HG03196 (cell line): Measurements from ENCODE around the gene ABLIM2.

Source experiments
- ATAC-seq: cut with Tn5 transposase; IDR thresholded peaks from one replicate; pipeline ENCODE4 v1.9.1; 2021; ENCODE audit not compliant: unreplicated experiment

Gene ABLIM2

DNA sequence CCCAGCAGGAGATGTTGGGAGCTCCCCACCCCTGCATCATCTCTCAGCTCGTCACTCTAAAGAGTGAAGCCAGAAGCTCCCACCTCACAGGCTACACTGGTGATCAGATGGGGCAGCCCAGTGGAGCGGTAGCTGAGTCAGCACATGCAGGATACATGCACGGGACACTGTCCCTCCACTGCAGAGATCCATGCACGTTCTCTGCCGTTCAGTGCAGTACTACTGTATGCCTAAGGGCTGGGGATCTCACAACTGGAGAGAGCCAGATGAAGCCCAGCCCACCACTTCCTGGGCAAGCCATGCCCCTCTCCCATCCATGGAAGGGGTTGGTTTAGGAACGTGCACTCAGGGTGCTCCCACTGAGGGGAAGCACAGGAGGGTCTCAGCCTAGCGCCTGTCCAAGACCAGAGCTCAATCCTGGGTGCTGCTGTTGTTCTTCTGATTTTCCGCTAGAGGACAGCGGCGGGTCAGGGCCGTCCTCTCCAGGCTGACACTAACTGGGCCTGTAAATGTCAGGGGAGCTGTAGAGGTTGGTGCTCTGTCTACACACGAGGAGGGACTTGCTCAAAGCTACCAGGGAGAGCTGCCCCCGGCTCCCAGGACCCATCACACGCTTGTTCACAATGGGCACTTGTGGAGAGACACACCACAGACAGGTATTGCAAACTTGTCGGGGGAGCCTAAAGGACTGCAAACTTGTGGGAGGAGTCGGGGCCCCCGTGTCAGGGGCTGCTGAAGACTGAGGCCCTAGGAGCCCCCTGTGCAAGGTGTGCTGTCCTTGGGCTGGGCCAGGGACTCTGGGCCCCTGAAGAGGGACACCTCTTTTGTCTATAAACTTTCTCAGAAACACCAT is 18.2 kb upstream of the ABLIM2 start:
- ATAC-seq = peak; percentile 67

DNA sequence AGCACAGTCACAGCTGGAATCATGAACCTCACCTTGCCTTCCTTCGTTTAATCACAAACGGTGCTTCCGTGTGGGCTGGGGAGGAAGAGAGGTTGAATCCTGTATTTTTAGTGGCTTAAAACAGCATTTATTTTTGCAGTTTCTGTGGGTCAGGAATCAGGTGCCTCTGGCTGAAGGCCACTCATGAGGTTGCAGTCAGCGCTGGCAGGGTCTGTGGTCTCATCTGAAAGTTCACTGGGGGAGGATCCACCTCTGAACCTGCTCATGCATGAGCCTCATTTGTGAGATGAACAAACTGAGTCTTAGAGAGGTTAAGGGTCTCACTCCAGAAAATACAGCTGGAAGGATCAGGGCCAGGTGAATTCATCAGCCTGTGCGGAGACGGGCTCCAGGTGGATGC is 17.1 kb upstream of the ABLIM2 start:
- no peak for ATAC-seq

GRCh38 chr4:8174970-8175369 is 16.4 kb upstream of the ABLIM2 start:
- no peak for ATAC-seq

DNA sequence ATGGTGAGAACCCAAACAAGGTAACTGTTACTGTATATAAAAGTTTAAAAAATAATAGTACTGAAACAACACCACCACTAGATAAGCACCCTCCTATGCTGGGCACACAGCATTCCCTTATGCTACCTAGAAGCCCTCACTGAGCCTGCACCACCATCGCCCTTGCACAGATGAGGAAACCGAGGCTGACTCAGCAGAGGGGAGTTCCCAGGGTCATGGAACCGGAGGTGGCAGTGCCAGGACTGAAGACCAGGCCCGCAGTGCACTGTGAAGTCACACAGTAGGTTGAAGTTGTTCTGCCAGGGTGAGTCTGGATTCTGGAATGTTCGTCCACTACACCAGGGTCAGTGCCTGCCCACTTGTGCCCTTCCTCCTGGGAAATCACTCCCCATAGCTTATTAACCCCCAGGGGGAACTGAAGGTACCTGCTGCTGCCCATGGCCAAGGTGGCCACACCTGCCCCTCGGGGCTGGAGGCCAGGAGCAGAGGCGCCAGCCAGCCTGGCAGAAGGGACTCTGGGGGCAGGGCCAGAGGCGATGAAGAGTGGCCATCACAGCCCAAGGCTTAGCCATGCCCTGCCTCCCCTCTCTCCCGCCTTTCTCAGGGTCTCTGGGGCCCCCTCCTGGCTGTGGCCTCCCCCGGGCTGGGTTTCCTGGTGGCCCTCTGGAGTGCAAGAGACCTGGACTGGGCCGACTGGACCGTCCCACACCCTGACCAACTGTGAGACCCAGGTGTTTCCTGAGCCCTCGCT is 15.1 kb upstream of the ABLIM2 start:
- no peak for ATAC-seq

GRCh38 chr4:8171984-8172924 is 13.6 kb upstream of the ABLIM2 start:
- ATAC-seq = peak; percentile 52

DNA sequence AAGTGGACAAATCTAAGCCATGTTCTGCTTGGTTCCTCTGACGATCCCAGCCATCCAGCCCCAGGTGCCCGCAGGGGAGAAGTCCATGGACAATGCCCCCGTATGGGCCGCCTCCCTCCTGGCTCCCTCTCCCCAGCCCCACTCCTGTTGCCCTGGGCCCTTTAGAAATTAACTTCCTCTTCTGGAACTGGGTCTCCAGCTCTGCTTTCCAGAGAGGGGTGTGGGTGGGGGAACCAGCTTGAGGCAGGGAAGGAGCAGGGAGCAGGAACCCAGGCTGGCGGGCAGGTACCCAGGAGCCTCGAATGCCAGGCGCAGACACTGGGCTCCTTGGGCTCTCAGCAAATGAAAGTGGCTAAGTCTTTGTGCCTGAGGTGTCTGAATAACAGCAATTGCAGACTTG is 12.7 kb upstream of the ABLIM2 start:
- no peak for ATAC-seq

- ATAC-seq = no peak
Measured at GRCh38 chr4:8170341-8170740, 11.7 kb upstream of the ABLIM2 start.

- no peak for ATAC-seq
Measured at GRCh38 chr4:8169763-8170162, 11.2 kb upstream of the ABLIM2 start.

- no peak for ATAC-seq
Measured at GRCh38 chr4:8168832-8169598, 10.4 kb upstream of the ABLIM2 start.

DNA sequence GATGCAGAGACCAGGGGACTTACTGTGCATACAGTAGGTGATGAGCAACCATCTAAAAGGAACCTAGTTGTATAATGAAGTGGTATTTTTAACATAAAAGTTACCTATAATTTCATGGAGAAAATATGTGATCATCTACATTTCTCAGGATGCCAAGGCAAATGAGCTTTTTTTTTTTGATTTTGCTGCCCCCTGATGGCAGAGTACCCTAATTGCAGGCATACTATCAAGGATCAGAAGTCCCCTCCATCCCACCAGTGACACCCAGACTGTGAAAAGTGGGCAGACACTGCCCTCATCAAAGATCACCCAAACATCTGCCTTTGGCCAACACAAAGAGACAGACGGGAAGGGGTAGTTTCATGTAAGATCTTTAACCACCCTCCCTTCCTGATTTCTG is 9.6 kb upstream of the ABLIM2 start:
- no peak for ATAC-seq

- ATAC-seq = no peak
Measured at GRCh38 chr4:8167815-8168214, 9.2 kb upstream of the ABLIM2 start.

DNA sequence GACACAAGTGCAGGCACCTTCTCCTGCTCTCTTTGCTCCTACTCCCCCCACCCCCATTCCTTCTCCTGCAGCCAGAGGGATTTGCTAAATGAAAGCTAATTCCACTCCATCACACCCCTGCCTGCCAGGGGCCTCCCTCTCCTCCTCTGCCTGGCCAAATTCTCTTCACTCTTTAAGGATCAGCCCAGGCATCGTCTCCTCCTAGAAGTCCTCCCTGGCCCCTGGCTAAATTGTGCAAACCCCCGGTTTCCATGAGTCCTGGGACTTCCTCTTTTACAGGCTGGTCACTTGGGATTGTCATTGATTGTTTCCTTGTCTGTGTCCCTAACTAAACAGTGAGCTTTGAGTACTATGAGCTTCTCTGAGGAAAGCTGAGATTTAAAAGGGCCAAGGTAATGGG is 8.7 kb upstream of the ABLIM2 start:
- ATAC-seq = no peak

GRCh38 chr4:8165374-8165896 is 6.8 kb upstream of the ABLIM2 start:
- ATAC-seq = no peak

- no peak for ATAC-seq
Measured at GRCh38 chr4:8164687-8165086, 6.1 kb upstream of the ABLIM2 start.

GRCh38 chr4:8164194-8164565 is 5.6 kb upstream of the ABLIM2 start:
- no peak for ATAC-seq

GRCh38 chr4:8163436-8164193 is 5.0 kb upstream of the ABLIM2 start:
- no peak for ATAC-seq

GRCh38 chr4:8163026-8163425 is 4.4 kb upstream of the ABLIM2 start:
- ATAC-seq = no peak

DNA sequence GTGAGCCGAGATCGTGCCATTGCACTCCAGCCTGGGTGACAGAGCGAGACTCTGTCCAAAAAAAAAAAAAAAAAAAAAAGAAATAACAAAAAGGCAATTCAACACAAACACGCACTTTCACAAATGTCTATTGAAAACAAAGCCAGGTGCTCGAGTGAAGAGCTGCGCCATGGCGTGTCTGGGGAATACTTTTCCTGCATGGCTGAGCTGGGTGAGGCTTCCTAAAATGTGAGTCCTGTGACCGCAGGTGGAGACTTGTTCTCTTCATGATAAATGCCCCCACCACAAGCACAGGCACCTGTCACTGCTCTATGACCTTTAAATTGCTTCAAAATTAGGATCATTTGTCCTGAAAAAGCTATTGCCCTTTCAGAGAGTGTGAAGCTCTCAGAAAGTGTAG is 4.0 kb upstream of the ABLIM2 start:
- ATAC-seq = no peak

- no peak for ATAC-seq
Measured at GRCh38 chr4:8160572-8160971, 2.0 kb upstream of the ABLIM2 start.

DNA sequence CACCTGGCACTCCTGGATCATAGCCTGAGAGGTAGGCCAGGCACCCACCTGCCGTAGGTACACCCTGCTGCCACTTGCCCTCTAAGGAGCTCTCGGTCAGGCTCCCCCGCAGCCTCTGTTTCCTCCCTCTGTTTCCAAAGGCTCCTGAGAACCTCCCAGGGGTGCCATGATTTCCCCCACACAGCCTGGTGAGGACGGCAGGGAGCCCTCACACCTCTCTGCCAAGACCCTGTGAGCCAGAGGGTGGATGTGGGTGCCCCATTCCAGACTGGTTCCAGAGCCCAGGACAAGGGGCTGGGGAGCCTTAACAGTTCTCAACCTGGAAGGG is 1.6 kb upstream of the ABLIM2 start:
- no peak for ATAC-seq
